PC-3 (cell line): ENCODE data around the gene GRHL3.

Experiments used
- EZH2 ChIP-seq: fragments of 300-600 bp; sonication (generic); IDR thresholded peaks from one replicate; pipeline ENCODE4 v1.6.1; 2017; ENCODE audit warnings: antibody characterized with exemption, mild to moderate bottlenecking, low read length; ENCODE audit not compliant: unreplicated experiment
- TF ChIP-seq, protein P1 (sequence below): fragments of 300-600 bp; sonication (generic); conservative IDR thresholded peaks from 2 replicates; pipeline ENCODE4 v1.5.1; 2017; ENCODE audit warnings: antibody characterized with exemption, low read depth, mild to moderate bottlenecking, low read length

GRCh38 chr1:24379733-24380315, 60.7 kb downstream of the GRHL3 start:
- TF ChIP-seq, protein P1, sequence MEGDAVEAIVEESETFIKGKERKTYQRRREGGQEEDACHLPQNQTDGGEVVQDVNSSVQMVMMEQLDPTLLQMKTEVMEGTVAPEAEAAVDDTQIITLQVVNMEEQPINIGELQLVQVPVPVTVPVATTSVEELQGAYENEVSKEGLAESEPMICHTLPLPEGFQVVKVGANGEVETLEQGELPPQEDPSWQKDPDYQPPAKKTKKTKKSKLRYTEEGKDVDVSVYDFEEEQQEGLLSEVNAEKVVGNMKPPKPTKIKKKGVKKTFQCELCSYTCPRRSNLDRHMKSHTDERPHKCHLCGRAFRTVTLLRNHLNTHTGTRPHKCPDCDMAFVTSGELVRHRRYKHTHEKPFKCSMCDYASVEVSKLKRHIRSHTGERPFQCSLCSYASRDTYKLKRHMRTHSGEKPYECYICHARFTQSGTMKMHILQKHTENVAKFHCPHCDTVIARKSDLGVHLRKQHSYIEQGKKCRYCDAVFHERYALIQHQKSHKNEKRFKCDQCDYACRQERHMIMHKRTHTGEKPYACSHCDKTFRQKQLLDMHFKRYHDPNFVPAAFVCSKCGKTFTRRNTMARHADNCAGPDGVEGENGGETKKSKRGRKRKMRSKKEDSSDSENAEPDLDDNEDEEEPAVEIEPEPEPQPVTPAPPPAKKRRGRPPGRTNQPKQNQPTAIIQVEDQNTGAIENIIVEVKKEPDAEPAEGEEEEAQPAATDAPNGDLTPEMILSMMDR, result no peak
- no peak for TF ChIP-seq EZH2
